Activated T-cell treated with anti-CD3 and anti-CD28 coated beads for 1 hour (primary cell): ENCODE data around the gene RAB40C.
A peak's percentile ranks its signal among the peaks of the same experiment; 100 is the strongest.

ENCODE experiments used
- DNase-seq: peaks from one replicate; pipeline ENCODE4 v3.0.0-alpha.2; 2020; ENCODE audit warnings: low read depth

RAB40C gene

GRCh38 chr16:589658-590187, at the start of gene RAB40C:
Gene RAB40C (plus strand): TSS chr16:590066. CDS start chr16:590292, 226 bp downstream.
- DNase-seq, result peak; percentile 99

- DNase-seq, result no peak
Observed at GRCh38 chr16:540645-541340, 49.1 kb upstream of the RAB40C start.

- DNase-seq, result no peak
Observed at GRCh38 chr16:543301-544164, 46.3 kb upstream of the RAB40C start.

- DNase-seq, result no peak
Observed at GRCh38 chr16:544517-544916, 45.3 kb upstream of the RAB40C start.

GRCh38 chr16:546909-547770, 42.7 kb upstream of the RAB40C start:
- peak; percentile 48 for DNase-seq

GRCh38 chr16:548586-548985, 41.3 kb upstream of the RAB40C start:
- DNase-seq, result no peak

- DNase-seq, result no peak
Observed at GRCh38 chr16:549544-550263, 40.2 kb upstream of the RAB40C start.

- no peak for DNase-seq
Observed at GRCh38 chr16:551210-551609, 38.7 kb upstream of the RAB40C start.

- DNase-seq, result no peak
Observed at GRCh38 chr16:552171-552570, 37.7 kb upstream of the RAB40C start.

GRCh38 chr16:553601-554296, 36.1 kb upstream of the RAB40C start:
- DNase-seq, result no peak

GRCh38 chr16:554297-554621, 35.6 kb upstream of the RAB40C start:
- no peak for DNase-seq

GRCh38 chr16:554640-555365, 35.1 kb upstream of the RAB40C start:
- no peak for DNase-seq

- DNase-seq, result no peak
Observed at GRCh38 chr16:555528-556473, 34.1 kb upstream of the RAB40C start.

GRCh38 chr16:556474-557173, 33.2 kb upstream of the RAB40C start:
- DNase-seq, result no peak

- DNase-seq, result no peak
Observed at GRCh38 chr16:557463-558297, 32.2 kb upstream of the RAB40C start.

GRCh38 chr16:558298-559020, 31.4 kb upstream of the RAB40C start:
- DNase-seq, result no peak

- DNase-seq, result no peak
Observed at GRCh38 chr16:559021-559380, 30.9 kb upstream of the RAB40C start.
